NCI-H446 (cell line): ENCODE data around the gene LSAMP.

Experiments
- DNase-seq, 2 experiments: peaks; one replicate each; lab custom pipeline; 2025; lab: John Stamatoyannopoulos, UW

The LSAMP gene

GRCh38 chr3:116164039-116164438, 281.2 kb downstream of the LSAMP start:
- no peak for DNase-seq

- peak in 1 of 2 experiments; percentile 54 for DNase-seq
Observed at GRCh38 chr3:116161575-116162525, 283.4 kb downstream of the LSAMP start.

DNA sequence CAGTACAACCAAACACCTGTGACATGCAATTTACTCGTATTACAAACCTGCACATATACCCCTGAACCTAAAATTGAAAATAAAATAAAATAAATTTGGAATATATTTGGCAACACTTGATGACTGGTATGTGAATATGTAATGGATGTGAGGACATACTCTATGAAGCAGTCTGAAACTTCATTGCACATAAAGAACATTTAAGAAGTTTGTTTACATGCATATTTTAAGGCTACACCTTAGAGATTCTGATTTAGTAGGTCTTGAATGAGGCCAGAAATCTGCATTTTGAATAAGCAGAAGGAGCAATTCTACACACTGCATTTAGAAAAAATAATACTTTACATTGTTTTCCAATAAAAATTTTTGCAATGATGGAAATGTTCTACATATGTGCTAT, 284.7 kb downstream of the LSAMP start:
- DNase-seq: no peak

DNA sequence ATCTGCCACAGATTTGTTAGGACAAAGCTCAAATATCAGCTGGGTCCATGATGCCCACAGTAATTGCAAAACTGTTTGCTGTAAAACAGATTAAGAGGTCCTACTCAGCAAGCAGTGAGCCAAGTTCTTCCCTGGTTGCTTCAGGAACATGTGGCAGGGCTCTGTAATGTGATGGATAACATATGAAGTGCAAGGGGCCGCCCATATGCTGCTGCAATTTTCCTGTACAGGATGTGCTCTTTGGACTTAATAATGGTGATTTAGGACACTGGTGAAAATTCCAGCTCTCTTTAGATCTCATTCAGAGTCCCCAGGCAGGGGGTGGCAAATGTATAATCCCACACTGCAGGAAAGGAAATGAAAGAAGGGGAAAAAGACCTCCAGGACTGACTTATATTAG, 289.4 kb downstream of the LSAMP start:
- DNase-seq: peak; percentile 60 to 91

DNA sequence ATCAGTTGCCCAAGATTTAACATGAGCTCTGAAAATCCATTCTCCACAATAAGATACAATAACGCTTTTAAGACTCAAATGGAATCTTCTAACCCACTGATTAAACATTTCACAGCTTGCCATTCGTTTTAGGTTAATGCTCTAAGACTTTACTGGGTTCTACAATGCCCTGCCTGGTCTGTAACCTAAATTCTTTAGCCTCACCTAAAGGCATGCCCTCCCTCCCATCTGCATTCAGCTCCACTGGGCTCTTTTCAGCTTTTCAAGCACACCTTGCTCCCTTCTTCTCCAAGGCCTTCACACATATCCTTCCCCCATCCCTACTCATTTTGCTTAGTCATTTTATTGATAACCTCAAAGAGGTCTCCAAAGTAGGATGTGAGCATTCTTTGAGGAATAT, 290.9 kb downstream of the LSAMP start:
- DNase-seq: no peak

DNA sequence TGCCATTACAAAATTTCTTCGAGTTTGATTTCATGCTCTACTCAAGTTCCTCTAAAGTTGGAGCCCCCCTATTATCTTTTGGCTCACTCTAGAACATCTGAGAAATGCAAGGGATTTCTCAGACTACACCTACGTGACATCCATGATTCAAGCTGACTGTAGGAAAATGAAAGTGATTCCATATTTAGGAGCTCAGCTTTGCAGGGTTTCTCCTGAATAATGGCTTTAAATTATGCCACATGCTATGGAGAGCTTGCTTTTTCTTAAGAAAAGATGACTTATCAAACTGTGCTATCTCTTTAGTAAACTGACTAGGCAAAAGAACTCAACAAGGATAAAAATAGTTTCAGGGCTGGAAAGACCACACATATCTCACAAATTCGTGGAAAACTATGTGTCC, 292.1 kb downstream of the LSAMP start:
- no peak for DNase-seq

GRCh38 chr3:116150655-116151167, 294.6 kb downstream of the LSAMP start:
- no peak for DNase-seq

- peak in 1 of 2 experiments; percentile 41 for DNase-seq
Observed at GRCh38 chr3:116148881-116149851, 296.1 kb downstream of the LSAMP start.

DNA sequence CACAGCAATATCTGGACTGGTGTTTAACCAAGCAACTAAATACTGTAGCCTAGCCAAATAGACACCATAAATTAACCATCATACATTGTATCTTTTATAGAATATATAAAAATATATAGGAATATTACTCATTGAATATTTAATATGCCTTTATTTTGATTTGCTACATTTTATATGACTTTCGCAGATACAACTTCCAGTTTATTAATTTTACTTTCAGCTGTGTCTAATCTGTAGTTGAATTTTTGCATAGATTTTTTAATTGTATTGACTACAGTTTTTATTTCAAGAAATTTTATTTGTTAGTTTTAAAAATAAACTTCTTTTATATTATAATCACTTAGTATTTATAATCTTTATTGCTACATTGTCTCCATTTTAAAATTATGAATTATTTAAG, 299.7 kb downstream of the LSAMP start:
- DNase-seq: no peak

GRCh38 chr3:116141724-116142123, 303.6 kb downstream of the LSAMP start:
- DNase-seq: no peak

DNA sequence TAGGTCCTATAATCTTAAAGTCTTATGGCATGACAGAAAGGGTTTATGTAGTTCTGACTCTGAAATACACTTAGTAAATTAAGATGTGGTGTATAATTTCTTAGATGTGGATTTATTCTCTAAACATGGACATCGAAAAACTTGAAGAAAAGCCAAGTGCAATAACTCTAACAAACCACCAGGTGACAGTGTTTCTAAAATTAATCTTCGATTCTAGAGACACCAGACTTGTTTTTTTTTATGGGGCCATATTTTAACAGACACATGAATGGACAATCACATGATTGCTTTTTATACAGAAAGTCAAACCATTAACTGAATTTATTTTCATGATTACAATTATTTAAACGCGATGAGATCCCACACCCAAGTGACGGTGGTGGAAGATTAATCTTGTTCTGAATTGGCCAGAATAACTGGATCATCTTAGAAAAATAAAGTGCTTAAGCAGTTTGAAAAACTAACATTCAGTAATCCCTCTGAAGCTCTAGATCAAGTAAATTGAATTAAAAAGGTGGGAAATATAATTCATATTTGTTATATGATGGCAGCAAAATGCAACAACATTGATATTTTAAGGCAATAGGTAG, 305.1 kb downstream of the LSAMP start:
- peak; percentile 85 to 94 for DNase-seq

DNA sequence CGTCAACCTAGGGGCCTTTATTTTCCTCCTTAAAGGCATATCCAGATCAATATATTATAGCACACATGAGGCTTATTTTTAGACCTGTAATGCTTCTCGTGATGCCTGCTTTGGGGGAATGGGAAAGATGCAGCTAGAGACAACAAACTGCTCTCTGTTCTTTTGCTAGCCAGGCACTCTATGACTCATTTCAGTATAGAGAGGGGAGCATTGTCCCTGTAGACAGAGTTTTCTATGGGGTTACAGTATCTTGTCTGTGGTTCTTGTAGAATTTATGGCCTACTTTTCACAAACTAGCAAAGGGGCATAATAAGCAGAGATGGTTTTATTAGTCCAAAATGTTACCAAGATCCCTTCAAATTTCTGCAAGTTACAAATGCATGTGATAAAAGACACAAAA, 305.6 kb downstream of the LSAMP start:
- peak; percentile 54 to 77 for DNase-seq

GRCh38 chr3:116135457-116136085, 309.7 kb downstream of the LSAMP start:
- peak; percentile 45 to 86 for DNase-seq

DNA sequence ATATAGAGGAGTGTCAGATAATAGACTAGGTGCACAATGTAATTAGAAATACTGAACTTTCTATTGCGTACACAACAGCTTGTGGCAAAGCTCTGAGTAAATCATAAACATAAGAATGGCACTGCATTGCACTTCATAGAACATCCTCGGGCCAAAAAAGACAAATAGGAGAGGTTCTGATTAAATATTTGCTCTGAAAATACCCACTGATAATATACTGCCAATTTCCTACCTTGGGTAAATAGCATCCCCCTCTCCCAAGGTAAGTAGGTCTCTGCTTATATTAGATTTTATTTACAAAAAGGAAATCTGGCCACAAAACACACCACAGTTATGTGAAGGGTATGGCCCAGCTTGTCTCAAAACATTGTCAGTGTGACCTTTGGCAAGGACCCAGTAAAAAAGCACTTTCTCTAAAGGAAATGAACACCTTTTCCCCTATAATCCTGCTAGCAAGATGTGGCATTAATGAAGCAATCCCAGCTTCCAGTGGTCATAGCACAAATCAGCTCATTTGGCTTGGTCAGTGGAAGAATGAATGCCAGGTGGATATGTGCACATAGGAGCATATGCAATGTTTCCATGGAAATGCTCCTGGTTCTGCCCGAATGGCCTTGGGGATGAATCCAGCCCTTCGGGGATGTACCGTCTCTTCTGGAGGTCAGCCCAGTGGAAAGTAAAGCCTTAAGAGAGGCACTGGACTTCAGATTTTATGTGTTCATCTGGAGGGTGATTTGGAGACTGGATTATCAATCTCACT, 315.9 kb downstream of the LSAMP start:
- no peak for DNase-seq

- DNase-seq: no peak
Observed at GRCh38 chr3:116127464-116127863, 317.8 kb downstream of the LSAMP start.

- no peak for DNase-seq
Observed at GRCh38 chr3:116124166-116124565, 321.1 kb downstream of the LSAMP start.

GRCh38 chr3:116118475-116119169, 326.7 kb downstream of the LSAMP start:
- DNase-seq: no peak

GRCh38 chr3:116114586-116114985, 330.7 kb downstream of the LSAMP start:
- no peak for DNase-seq

DNA sequence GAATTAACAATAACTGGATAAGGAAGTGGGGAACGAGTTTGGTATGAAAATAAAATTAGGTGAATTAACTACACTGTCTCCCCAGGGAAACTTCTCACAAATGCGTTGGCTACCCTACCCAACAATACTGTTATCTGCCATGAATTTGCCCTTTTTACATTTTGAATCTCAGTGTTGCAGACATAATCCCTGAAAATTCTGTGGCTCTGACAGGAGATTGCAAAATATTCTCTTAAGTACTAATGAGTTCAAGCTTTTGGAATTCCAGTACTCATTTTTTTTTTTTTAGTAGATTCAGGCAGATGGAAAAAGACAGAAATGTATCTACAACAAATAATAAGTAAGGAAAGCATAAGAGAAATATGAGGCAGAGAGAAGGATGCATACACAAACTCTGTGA, 332.6 kb downstream of the LSAMP start:
- no peak for DNase-seq

- DNase-seq: no peak
Observed at GRCh38 chr3:116111765-116112164, 333.5 kb downstream of the LSAMP start.
